H1 (cell line): ENCODE measurements around the gene PDE3A. TPM values are rescaled to one million over a fixed set of nuclear protein-coding genes. Genes with fewer than 3 reads are reported as not detected.

Experiments
- ATF2 ChIP-seq: IDR thresholded peaks from 2 replicates; pipeline ENCODE4 v1.6.1; 2012; ENCODE audit warnings: low read length, inconsistent platforms
- ATF3 ChIP-seq: IDR thresholded peaks from 2 replicates; pipeline ENCODE4 v1.6.1; 2011; ENCODE audit warnings: low read depth, mild to moderate bottlenecking, low read length; ENCODE audit not compliant: insufficient read depth
- BACH1 ChIP-seq: IDR thresholded peaks from 2 replicates; pipeline ENCODE4 v1.6.1; 2012; ENCODE audit warnings: low read length, improper control_type of control experiment
- CBX5 ChIP-seq: fragments of 300-800, 300-1000 bp; sonication (generic); IDR thresholded peaks from 2 replicates; pipeline ENCODE4 v1.7.1; 2016; ENCODE audit warnings: antibody characterized with exemption, low read length, low read depth
- EZH2 ChIP-seq: fragments of 200-600 bp; sonication (generic); IDR thresholded peaks from 2 replicates; pipeline ENCODE4 v1.7.1; 2012; ENCODE audit warnings: low read depth, mild to moderate bottlenecking, moderate library complexity, low read length, inconsistent platforms; ENCODE audit not compliant: severe bottlenecking
- HDAC2 ChIP-seq, 2 experiments: fragments of 300-600 bp in 1 of 2; sonication (generic) in 1 of 2; IDR thresholded peaks; 2 replicates each; pipeline ENCODE4 v1.6.1; 2011 to 2012; ENCODE audit warnings: low read depth in 2 of 2, low read length in 2 of 2, mild to moderate bottlenecking in 2 of 2, moderate library complexity in 2 of 2, borderline replicate concordance in 1 of 2, inconsistent platforms in 1 of 2
- KDM4A ChIP-seq: IDR thresholded peaks from one replicate; pipeline ENCODE4 v1.7.1; 2012; ENCODE audit warnings: low read depth, mild to moderate bottlenecking, moderate library complexity, low read length, inconsistent platforms; ENCODE audit not compliant: severe bottlenecking
- KDM5A ChIP-seq: fragments of 200-600 bp; IDR thresholded peaks from 2 replicates; pipeline ENCODE4 v1.7.1; 2012; ENCODE audit warnings: mild to moderate bottlenecking, low read length, inconsistent platforms, mixed read lengths
- POLR2AphosphoS5 ChIP-seq: IDR thresholded peaks from 2 replicates; pipeline ENCODE4 v1.6.1; 2011; ENCODE audit warnings: low read depth, low read length
- RBBP5 ChIP-seq: IDR thresholded peaks from 2 replicates; pipeline ENCODE4 v1.7.1; 2012; ENCODE audit warnings: low read depth, mild to moderate bottlenecking, inconsistent platforms, low read length, moderate library complexity, borderline replicate concordance
- SP1 ChIP-seq: IDR thresholded peaks from 2 replicates; pipeline ENCODE4 v1.6.1; 2011; ENCODE audit warnings: low read depth, low read length
- SRF ChIP-seq: IDR thresholded peaks from 2 replicates; pipeline ENCODE4 v1.6.1; 2011; ENCODE audit warnings: mild to moderate bottlenecking, low read depth, low read length, moderate library complexity
- SUZ12 ChIP-seq: fragments of 200-600 bp; sonication (generic); IDR thresholded peaks from 2 replicates; pipeline ENCODE4 v1.6.1; 2012; ENCODE audit warnings: mild to moderate bottlenecking, inconsistent platforms, low read length, moderate library complexity, mixed read lengths
- TAF7 ChIP-seq: optimal IDR thresholded peaks from 2 replicates; pipeline ENCODE3; 2011; ENCODE audit warnings: low read depth, mild to moderate bottlenecking, inconsistent platforms, low read length, moderate library complexity, borderline replicate concordance
- ZNF274 ChIP-seq: IDR thresholded peaks from 2 replicates; pipeline ENCODE4 v1.7.0; 2012; ENCODE audit warnings: low read length, borderline replicate concordance; ENCODE audit errors: extremely low read depth
- polyA plus RNA-seq, 7 experiments: library from polyadenylated mRNA; depleted of rRNA in 3 of 7; stranded (reverse) in 5 of 7; unstranded in 2 of 7; fragments of >200 nt in 5 of 7; fragments of 200-250 nt in 2 of 7; gene quantifications; 1 replicate in 5 of 7; 2 replicates in 1 of 7; 4 replicates in 1 of 7; pipeline versions ENCODE4 v1.2.1 to v1.2.3, GENCODE V29; 2011 to 2013; ENCODE audit warnings: missing spikeins in 2 of 7, mixed read lengths in 2 of 7
- total RNA-seq: library from RNA; stranded (reverse); fragmentation: NEBNext Ultra II Directional; extraction: Animal tissue kit (Norgen Biotek cat#: 25700); gene quantifications from 2 replicates; pipeline ENCODE4 v1.2.1, GENCODE V29; 2021
- TF ChIP-seq, protein P1 (sequence below), 3 experiments: IDR thresholded peaks; 1 replicate in 2 of 3; 2 replicates in 1 of 3; pipeline versions ENCODE4 v1.5.1 to v1.6.1; 2011; ENCODE audit warnings: low read length in 3 of 3, mild to moderate bottlenecking in 3 of 3, inconsistent platforms in 2 of 3, low read depth in 1 of 3, moderate library complexity in 1 of 3; ENCODE audit not compliant: insufficient read depth in 1 of 3; ENCODE audit errors: control extremely low read depth in 1 of 3
- TF ChIP-seq, protein P2 (sequence below): IDR thresholded peaks from 2 replicates; pipeline ENCODE4 v1.6.1; 2012; ENCODE audit warnings: inconsistent platforms
- TF ChIP-seq, protein P3 (sequence below): IDR thresholded peaks from 2 replicates; pipeline ENCODE4 v1.6.1; 2012; ENCODE audit warnings: inconsistent platforms

PDE3A gene
- total and polyA plus RNA-seq, 2 of the 8 experiments (the other 6 are each of a cell fraction or from before 2014, with no cell fraction given), result 1.4 to 3.4 TPM

GRCh38 chr12:20510811-20511210 is 142.5 kb downstream of the PDE3A start (continued):
- TF ChIP-seq ATF2 (no peak), HDAC2 (IDR thresholded peaks at IDR 0.05; ENCODE audit: borderline replicate concordance in 1 of 2, low read depth in 2 of 2, low read length in 2 of 2) (no peak), RBBP5 (no peak), SUZ12 (no peak), KDM4A (no peak), KDM5A (no peak), SRF (no peak), ATF3 (no peak), POLR2AphosphoS5 (no peak), SP1 (no peak), TAF7 (no peak), ZNF274 (no peak), CBX5 (no peak), BACH1 (no peak), EZH2 (no peak)
- TF ChIP-seq, protein P1, sequence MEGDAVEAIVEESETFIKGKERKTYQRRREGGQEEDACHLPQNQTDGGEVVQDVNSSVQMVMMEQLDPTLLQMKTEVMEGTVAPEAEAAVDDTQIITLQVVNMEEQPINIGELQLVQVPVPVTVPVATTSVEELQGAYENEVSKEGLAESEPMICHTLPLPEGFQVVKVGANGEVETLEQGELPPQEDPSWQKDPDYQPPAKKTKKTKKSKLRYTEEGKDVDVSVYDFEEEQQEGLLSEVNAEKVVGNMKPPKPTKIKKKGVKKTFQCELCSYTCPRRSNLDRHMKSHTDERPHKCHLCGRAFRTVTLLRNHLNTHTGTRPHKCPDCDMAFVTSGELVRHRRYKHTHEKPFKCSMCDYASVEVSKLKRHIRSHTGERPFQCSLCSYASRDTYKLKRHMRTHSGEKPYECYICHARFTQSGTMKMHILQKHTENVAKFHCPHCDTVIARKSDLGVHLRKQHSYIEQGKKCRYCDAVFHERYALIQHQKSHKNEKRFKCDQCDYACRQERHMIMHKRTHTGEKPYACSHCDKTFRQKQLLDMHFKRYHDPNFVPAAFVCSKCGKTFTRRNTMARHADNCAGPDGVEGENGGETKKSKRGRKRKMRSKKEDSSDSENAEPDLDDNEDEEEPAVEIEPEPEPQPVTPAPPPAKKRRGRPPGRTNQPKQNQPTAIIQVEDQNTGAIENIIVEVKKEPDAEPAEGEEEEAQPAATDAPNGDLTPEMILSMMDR (IDR thresholded peaks at IDR 0.05; ENCODE audit: control extremely low read depth in 1 of 3, insufficient read depth in 1 of 3, low read depth in 1 of 3, low read length in 3 of 3), result no peak
- TF ChIP-seq, protein P2, sequence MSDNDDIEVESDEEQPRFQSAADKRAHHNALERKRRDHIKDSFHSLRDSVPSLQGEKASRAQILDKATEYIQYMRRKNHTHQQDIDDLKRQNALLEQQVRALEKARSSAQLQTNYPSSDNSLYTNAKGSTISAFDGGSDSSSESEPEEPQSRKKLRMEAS, result no peak
- TF ChIP-seq, protein P3, sequence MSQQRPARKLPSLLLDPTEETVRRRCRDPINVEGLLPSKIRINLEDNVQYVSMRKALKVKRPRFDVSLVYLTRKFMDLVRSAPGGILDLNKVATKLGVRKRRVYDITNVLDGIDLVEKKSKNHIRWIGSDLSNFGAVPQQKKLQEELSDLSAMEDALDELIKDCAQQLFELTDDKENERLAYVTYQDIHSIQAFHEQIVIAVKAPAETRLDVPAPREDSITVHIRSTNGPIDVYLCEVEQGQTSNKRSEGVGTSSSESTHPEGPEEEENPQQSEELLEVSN, result no peak
